Stimulated activated CD8-positive, alpha-beta memory T cell treated with anti-CD3 and anti-CD28 coated beads, Interleukin-7, amount 100 ng/mL, for 1 hour (primary cell): Measurements from ENCODE around the gene MAOA.
"Not testable (repeated sequence)": the region's sequence is repeated elsewhere in the genome, so short reads cannot be mapped to it uniquely, and the experiment has no call there.

ENCODE experiments used
- DNase-seq, 2 donors: peaks; one replicate each; pipeline ENCODE4 v3.0.0-alpha.2; 2020; ENCODE audit warnings: low read depth in 2 of 2

MAOA gene

DNA sequence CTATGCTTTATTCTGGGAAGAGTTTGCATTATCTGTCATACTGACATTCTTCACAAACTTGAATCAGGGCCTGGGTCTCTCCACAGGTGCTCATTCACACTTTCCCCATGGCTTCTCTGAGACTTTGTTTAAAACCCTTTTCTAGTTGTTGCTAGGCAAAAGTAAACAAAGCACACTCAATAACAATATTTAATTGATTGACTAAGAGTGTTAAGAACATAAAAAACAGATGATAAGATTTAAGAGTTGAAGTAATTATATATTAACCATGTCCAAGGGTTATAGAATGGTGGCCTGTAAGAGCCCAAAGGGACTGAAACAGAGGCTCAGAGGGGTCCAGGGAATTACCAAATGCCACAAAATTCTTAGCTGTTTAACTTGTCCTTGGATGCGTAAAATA, 7.1 kb downstream of the MAOA start:
- no peak for DNase-seq

DNA sequence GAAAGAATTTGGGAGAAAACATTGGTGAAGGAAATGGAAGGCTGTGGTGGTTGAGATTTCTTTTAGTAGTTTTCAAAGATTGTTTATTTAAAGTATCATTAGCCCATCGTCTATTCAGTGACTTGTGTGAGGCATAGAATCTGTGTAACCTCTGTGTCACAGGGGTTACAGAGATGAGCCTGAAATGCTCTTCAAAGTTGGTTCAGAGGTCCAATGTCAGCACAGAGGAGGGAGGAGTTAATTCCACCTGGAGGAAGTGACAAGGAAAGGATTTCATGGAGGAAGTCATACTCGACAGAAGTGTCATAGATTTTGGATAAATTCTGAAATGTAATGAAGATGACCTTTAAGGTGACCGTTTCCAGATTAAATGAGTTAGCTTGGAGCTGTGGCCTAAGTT, 8.2 kb downstream of the MAOA start:
- DNase-seq, result no peak

DNA sequence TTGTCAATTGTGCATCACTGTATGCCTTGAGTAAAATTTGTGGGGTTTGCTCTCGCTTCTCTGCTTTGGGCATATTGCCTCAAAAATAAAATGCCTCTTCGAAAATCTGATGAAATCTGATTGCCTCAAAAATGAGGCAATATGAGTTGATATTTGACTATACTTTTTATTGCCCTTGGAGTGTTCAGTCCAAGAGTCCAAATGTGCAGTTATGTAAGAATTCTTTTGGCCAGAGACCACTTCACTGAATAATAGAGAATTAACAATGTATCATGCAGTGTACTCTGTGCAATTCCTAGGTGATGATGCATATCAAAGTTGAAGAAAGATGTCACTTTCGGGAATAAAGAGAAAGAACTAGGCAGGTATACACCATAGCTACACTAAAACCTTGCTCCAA, 8.6 kb downstream of the MAOA start:
- no peak for DNase-seq

DNA sequence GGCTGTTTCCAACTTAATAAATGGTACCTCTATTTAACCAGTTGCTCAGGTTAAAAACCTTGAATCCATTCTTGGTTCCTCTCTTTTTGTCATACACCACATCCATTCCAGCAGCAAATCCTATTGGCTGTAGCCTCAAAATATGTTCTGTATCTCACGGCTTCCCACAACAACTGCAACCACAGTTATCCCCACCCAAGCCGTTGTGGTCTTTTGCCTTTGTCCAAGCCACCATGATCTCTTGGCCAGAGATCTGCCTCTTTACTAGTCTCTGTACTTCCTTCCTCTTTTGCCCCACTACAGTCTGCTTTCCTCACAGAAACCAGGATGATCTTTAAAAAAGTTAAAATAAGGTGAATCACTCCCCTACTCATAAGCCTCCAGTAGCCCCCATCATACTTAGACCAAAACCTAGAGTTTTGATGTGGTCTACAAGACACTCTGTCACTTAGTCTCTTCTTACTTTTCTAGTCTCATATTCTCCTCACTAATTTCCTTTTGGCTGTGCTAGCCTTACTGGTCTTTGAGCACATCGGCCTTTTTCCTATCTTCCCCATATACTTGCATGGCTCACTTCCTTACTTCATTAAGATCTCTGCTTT, 10.3 kb downstream of the MAOA start:
- no peak for DNase-seq

DNA sequence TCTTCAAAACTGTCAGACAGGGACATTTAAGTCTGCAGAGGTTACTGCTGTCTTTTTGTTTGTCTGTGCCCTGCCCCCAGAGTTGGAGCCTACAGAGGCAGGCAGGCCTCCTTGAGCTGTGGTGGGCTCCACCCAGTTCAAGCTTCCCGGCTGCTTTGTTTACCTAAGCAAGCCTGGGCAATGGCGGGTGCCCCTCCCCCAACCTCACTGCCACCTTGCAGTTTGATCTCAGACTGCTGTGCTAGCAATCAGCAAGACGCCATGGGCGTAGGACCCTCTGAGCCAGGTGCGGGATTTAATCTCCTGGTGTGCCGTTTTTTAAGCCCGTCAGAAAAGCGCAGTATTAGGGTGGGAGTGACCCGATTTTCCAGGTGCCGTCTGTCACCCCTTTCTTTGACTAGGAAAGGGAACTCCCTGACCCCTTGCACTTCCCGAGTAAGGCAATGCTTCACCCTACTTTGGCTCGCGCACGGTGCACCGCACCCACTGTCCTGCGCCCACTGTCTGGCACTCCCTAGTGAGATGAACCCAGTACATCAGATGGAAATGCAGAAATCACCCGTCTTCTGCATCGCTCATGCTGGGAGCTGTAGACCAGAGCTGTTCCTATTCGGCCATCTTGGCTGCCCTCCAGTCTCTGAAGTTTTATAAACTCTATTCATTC, 20.0 kb downstream of the MAOA start:
- not testable (repeated sequence) for DNase-seq

DNA sequence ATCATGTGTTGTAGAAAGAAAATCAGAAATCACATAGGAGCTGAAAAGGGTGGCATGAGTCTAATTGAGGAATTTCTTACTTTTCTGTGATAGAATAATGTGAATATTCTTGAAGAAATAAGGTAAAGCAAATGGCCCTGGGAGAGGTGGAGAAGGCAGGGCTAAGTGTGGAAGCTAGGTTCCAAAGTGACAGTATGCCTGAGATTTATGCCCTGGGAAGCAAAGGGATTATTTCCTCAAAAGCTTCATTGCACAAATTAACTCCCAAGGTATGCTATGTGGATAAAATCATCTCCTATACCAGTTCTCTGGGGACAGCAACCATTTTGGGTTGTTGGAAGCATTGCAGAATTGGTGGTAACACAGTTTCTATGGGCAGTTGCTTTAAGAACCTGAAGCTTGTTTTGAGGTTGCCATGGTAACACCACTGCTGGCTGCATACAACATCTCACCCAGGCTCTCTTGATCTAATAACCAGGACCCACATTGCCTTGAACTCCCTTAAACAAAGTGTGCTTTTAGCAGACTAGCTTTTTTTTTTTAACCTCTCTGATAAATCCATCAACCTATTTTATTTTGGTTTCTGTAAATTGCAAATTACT, 21.0 kb downstream of the MAOA start:
- DNase-seq, result no peak

DNA sequence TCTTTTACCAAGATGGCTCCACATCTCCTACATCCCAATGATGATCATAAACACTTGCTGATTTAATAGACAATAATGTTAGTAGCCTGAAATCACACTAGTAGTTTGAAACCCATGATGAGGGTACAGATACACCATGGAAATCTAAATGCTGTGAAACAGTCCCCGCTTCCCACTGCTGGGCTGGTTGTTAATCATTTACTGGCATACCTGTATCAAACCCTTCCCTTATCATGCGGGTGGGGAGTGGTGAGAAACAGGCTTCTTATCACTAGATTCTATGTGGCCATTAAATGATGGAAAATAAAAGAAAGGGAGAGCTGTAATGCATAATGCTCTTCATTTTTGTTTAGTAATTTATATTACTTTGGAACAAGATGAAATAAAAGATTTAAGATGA, 21.9 kb downstream of the MAOA start:
- no peak for DNase-seq

DNA sequence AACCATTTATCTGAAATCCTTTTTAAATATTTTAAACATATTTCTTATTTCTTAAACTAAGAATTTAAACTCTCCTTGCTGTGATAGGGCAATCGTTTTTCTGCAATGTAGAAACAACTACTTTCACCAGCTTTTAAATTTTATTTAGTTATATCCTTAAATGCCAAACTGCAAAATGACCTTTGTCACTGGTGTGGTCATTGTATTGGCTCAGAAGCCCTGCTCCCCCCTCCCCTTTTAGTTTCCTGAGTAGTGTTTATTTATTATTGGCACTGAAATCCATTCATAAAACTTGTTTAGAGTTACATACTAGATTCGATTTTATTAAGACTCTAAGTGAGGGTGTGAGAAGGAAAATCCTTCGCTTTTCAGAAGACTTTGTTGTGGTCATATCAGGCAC, 23.0 kb downstream of the MAOA start:
- no peak for DNase-seq

DNA sequence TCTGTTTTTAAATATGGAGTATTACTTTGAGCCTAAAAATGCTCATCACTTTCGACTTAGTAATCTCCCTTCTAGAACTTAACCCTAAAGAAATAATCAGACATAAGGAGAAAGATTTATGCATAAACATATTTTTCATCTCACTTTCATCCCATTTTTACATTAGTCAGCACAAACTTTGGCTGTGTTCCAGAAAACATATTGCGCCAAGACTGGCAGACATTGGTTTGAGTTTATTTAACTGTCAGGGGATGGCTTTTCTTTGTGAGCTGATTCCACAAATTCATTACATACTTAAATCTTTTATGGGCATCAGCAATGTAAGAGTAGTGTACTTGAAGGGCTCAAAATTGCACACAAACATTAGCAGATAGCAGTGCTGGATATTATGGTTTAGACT, 23.7 kb downstream of the MAOA start:
- no peak for DNase-seq

DNA sequence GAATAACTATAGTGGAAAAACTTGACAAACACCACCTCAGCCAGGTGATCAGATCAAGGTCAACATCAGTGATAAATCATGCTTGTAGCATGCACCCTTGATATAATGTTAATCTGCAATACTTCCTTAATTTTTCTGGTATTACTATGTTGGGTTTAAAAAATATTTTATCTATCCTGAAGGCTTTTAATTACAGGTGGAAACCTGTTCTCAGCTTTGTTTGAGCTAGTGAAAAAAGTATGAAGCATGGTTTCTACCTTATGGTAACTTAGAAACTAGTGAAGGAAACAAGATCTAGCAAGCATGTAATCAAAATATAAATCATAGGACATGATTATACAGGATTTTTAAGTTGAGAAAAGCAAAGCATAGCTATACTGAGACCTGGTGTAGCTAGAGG, 26.6 kb downstream of the MAOA start:
- DNase-seq, result no peak

DNA sequence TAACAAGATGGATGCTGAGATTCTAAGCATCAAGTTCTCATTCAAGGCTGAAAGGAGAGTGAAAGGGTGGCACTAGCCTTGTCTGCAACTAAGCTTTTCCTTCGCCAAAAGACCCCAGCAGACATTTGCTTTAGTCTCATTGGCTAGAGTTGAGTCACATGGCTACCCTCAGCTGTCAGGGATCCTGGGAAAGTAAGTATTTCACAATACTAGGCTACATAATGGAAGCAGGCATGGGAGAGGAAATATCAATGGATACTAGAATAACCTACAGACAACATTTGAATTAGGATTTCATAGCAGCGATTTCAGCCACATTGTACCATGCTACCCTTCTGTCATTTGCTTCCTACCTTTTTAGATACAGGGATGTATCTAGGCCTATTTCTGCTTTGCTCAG, 29.1 kb downstream of the MAOA start:
- no peak for DNase-seq

DNA sequence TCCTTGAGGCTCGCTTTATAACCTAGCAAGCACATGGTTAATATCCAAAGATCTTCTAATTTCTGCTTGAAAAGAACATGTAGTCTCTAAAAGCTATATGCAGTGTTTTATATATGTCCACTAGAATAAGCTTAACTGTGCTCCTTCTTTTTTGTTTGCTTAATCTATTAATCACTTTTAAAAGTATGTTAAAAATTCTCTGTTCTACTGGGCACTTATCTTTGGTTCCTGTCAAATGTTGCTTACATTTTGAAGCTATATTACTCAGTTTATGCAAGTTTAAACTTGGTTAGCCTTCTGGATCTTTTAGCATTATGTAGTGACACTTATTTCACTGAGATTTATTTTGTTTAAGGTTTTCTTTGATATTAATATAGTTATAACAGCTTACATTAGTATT, 32.5 kb downstream of the MAOA start:
- no peak for DNase-seq

DNA sequence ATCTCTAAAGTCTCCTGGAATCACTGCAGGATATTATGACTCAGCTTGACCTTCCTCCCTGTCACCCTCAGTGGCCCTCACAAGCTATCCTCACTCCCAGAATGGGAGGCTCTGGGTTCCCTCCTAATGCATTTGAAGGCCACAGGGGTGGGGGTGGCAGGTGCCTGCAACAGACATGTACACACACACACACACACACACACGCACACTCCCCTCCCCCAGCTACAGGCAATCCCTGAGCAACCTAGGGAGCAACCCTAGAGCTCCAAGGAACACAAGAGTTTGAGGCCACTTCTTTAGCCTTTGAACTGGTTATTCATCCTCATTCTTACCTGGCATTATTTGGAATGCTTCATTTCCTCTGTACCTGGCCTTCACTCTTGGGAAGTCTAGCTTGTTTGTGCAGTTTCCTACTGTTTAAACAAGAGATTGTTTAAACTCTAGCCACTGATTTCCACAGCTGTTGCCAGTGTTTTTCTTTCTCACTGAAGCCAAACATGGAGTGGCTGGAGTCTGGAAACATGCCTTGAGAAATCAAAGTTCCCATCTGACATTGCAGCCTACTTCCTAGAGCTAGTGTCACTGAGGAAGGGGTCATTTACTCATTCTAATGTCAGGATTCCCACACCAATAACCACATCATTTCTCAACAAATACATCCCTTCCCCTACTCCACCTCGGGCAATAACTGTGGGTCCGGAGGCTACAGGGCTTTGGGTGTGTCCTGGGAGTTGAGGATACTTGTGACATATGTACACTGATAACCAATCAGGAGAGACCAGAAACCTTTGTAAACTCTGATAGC, 37.7 kb downstream of the MAOA start:
- no peak for DNase-seq

DNA sequence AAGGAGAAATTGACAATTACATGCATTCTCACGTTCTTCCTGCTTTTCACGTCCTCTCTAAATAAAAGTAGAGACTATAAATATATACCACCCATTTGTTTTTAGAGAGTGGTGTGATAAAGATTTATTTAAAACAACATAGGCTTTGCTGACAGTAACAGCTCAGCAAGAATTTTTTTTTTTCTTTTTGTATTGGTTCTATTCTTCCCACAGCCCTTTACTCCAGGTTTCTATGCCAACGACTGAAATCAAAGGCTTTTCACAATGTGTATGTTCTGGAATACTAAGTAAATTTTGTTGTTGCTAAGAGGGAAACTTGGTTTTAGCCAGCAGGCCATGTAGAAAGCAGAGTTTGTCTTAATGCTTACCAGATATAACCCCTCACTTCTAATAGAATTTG, 43.4 kb downstream of the MAOA start:
- no peak for DNase-seq

DNA sequence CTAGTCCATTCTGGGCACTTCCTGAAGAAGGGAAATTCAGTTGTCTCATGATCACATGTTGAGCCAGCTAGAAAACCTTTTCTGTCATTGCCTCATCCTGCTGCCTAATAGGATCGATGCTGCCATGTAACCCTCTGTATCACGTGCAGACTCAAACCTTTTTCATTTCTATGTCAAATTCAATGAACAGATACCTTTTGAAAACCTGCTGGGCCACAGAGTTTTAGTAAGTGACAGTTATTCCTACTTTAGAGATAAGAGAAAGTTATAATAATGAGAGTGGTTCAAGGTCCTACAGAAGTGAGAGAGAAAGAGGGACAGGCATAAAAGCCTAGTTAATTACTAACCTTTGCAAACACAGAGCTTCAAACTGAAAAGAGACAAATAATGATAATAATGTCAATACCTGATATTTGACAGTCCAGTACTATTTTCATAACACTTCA, 46.0 kb downstream of the MAOA start:
- DNase-seq, result no peak

DNA sequence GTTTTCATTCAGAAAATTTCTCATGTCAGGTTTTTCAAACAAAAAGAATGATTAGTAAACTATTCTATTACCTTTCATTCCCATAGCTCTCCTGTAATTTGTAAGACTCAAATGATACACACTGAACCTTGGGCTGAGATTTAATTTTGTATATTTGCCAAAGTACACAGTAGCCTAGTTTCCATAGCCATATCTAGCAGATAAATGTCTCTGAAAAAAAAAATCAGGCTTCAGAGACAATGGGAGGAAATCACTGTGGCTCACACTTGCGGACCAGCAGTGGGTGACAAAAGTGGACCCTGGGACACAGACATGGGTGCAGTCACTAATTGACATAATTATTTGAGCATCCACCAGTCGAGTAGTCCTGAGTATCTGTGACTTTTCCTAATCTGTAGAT, 46.6 kb downstream of the MAOA start:
- no peak for DNase-seq

DNA sequence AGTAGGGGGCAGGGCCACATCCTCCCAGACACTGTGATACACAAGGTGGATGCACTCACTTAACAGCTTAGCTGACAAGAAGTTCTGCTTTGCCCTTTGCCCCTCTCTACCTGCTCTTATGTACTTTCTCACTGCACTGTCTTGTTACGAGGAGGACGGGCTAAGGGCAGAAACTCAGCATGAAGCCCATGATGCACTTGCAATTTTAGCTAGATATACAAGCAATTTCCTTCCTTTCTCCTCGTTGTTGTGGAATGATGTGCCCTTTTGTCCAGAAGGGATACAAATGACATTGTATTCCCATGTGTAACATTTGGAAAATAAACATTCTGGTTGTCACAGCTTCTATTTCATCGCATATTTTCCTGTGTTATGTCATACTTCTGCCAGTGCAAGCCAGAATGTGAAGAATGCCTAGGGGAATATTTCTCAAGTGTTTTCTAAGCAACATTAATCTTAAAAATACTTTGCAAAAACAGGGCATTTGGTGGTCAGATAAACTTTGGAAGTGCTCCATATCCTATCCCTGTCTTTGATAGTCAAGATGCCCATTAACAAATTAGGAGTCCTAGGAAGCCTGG, 47.2 kb downstream of the MAOA start:
- DNase-seq, result no peak

DNA sequence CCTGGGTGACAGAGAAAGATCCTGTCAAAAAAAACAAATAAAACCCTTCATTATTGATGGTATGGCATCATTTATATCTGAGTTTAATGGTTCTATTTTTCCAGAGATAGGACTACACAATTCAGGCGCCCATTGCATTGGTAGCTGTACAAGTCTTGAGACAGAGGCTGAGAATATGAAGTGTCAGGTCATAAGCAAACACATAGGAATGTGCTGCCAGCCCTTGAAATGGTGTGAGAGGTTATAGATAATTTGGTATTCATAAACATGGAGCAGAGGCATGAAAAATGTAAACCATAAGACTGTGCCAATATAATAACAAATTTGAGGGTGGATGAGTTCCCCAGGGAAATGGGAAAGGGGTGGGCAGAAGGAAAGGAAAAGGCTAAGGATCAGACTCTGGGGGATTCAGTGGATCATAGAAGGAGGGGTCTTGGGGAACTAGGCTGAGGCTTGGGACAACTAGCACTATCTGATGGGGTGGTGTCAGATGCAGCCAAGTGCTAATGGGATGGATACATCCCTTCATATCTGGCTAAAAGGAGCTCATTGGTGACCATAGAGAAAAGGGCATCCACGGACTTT, 50.8 kb downstream of the MAOA start:
- DNase-seq, result no peak

DNA sequence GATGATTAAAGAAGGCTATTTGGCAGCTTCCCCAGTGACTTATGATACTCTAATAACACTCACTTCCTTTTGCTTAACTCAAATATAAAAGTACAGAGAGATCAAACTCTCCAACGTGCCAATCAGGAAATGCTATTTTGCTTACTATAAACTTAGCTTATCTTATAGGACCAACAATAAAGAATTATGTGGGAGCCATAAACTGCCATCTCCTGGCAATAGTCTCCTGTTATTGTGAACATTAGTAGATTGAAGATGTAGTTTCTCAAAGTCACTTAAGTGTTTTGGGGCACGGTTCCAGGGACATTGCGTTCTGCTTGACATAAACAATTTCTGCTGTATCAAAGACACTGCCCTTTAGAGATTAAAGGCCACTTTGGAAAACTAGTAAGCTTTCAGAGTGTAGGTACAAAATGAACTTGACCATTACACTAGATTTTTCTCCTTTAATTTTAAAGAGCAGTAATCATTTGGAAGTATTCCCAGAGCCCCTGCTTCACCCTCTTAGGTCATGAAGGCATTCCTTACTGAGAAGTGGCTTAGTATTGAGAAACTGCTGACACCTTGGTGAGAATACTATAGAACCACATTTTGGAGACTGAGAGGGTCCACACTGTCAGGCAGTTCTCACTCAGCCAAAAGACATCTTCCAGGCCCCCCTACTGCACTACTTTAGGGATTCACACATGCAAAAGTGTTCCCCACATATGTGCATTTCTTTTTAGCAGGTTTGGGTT, 51.9 kb downstream of the MAOA start:
- no peak for DNase-seq

DNA sequence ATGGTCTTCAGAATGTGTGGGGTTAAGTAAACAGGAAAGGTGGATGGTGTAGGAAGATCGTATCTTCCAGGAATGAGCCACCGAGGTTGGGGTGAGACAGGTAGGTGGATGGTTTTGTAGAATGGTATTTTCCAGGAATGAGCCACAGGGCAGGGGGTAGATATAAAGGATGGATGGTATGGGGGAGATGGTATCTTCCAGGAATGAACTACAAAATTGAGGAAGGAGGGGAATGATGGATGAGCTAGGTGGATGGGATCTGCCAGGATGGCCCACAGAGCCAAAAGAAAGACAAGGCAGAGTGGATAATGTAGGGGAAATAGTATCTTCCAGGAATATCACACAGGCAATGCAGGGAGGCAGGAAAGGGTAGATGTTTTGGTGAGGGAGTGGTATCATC, 60.0 kb downstream of the MAOA start:
- DNase-seq, result no peak

DNA sequence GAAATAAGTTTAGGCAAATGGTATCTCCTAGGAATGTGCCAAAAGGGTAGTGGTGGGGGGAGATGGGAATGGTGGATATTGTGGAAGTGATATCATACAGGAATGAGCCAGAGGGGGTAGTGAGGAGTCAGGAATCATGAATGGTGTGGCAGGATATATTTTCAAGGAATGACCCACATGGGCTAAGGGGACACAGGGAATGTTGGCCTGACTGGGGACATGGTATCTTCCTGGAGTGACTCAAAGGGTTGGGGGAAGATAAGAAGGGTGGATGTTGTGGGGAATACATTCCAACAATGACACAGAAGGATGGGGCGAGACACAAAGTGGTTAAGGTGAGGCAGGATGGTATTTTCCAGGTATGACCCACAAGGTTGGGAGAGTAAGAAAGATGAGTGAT, 60.6 kb downstream of the MAOA start:
- no peak for DNase-seq
